Inflammatory macrophage treated with lipopolysaccharide for 4 hours (primary cell): Measurements from ENCODE around the gene NME4.

Experiments used
- DNase-seq: peaks from one replicate; pipeline ENCODE4 v3.0.0-alpha.2; 2020

The NME4 gene

GRCh38 chr16:363766-364490, 33.1 kb upstream of the NME4 start:
- no peak for DNase-seq

- DNase-seq = no peak
Observed at GRCh38 chr16:364595-365491, 32.2 kb upstream of the NME4 start.

- no peak for DNase-seq
Observed at GRCh38 chr16:366476-366875, 30.5 kb upstream of the NME4 start.

- no peak for DNase-seq
Observed at GRCh38 chr16:367333-367903, 29.6 kb upstream of the NME4 start.

GRCh38 chr16:368388-369158, 28.4 kb upstream of the NME4 start:
- no peak for DNase-seq

- no peak for DNase-seq
Observed at GRCh38 chr16:369275-369865, 27.6 kb upstream of the NME4 start.

- no peak for DNase-seq
Observed at GRCh38 chr16:369866-370436, 27.0 kb upstream of the NME4 start.

GRCh38 chr16:370443-370842, 26.6 kb upstream of the NME4 start, which contains the start of gene MRPL28:
MRPL28 (minus strand) TSS chr16:370538; CDS start chr16:370218, 320 bp downstream.
- DNase-seq = peak; percentile 94

- DNase-seq = no peak
Observed at GRCh38 chr16:370979-371514, 26.0 kb upstream of the NME4 start.

GRCh38 chr16:371515-372301, 25.3 kb upstream of the NME4 start:
- no peak for DNase-seq

- no peak for DNase-seq
Observed at GRCh38 chr16:372302-372983, 24.6 kb upstream of the NME4 start.

GRCh38 chr16:373020-373598, 23.9 kb upstream of the NME4 start:
- DNase-seq = no peak

GRCh38 chr16:373848-374615, 23.0 kb upstream of the NME4 start:
- DNase-seq = no peak

GRCh38 chr16:374616-374926, 22.4 kb upstream of the NME4 start:
- no peak for DNase-seq

- no peak for DNase-seq
Observed at GRCh38 chr16:375212-375611, 21.8 kb upstream of the NME4 start.

GRCh38 chr16:375927-376816, 20.8 kb upstream of the NME4 start:
- no peak for DNase-seq

GRCh38 chr16:376817-377418, 20.1 kb upstream of the NME4 start:
- no peak for DNase-seq

- no peak for DNase-seq
Observed at GRCh38 chr16:377419-377951, 19.5 kb upstream of the NME4 start.
